Measurements from ENCODE around the gene EXOC6B.

DNA sequence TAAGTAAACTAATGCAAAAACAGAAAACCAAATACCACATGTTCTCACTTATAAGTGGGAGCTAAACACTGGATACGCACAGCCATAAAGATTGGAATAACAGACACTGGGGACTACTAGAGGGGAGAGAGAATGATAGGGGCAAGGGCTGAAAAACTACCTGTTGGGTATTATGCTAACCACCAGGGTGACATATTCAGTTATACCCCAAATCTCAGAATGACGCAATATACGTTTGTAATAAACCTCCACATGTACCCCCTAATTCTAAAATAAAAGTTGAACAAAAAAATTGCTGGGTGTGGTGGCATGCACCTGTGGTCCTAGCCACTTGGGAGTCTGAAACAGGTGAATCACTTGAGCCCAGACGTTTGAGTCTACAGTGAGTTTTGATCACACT is 157.2 kb downstream of the EXOC6B start:
- TF ChIP-seq, protein P1, sequence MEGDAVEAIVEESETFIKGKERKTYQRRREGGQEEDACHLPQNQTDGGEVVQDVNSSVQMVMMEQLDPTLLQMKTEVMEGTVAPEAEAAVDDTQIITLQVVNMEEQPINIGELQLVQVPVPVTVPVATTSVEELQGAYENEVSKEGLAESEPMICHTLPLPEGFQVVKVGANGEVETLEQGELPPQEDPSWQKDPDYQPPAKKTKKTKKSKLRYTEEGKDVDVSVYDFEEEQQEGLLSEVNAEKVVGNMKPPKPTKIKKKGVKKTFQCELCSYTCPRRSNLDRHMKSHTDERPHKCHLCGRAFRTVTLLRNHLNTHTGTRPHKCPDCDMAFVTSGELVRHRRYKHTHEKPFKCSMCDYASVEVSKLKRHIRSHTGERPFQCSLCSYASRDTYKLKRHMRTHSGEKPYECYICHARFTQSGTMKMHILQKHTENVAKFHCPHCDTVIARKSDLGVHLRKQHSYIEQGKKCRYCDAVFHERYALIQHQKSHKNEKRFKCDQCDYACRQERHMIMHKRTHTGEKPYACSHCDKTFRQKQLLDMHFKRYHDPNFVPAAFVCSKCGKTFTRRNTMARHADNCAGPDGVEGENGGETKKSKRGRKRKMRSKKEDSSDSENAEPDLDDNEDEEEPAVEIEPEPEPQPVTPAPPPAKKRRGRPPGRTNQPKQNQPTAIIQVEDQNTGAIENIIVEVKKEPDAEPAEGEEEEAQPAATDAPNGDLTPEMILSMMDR (IDR thresholded peaks at IDR 0.05; ENCODE audit: low read depth, low read length): no peak
- no peak for TF ChIP-seq EZH2phosphoT487 (IDR thresholded peaks at IDR 0.05; ENCODE audit: low read depth)
